Measurements from ENCODE around the gene ENTPD2. TPM values are rescaled to one million over a fixed set of nuclear protein-coding genes. Genes with fewer than 3 reads are reported as not detected.

The ENTPD2 gene
- total and polyA plus RNA-seq, 8 donors: 0.71 to 4.7 (median 2.4) TPM

DNA sequence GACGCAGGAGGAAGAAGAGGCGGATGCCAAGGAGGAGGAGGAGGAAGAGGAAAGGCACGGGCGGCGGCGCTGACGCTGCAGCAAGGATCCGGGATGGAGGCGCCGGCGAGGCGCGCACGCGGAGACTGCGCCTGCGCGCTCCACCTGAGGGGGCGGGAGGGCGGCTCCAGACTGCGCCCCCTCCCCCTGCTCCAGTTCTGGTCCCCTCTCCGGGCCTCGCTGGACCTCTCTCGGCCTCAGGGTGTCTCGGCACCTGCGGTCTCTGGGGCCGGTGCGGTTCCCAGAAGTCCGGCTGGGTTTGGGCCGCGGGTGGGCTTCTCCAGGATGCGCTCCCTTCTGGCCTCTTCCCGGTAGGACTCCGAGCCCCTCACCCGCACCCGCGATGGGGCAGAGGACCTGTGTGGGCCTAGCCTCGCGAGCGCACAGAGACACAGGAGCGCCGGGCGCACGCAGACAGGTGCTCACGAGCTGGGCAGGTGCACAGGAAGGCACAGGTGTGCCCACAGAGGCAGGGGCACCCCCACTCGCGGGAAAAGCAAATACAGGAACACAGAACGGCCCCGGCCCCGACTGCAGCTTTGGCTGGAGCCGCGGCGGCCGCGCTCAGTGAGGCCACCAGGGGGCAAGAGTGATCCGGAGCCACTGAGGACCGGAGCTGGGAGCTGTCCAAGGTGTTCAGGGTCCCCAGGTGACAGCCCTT lies 7.6 kb downstream of the ENTPD2 start, which contains the start of gene NPDC1:
Gene NPDC1, minus strand, starts transcription at position 90 of the 700 bp plus-strand sequence. CDS start 188 bp downstream, outside the sequence.
- Histone ChIP-seq H3K4me1 (peaks cover 19 to 40% of the 10 kb centered on the region in 2 donors), H3K36me3 (no peaks in the 10 kb centered on the region), H3K9me3 (no peaks in the 10 kb centered on the region), H3K27me3 (peaks cover 27 to 86% of the 10 kb centered on the region in 2 donors), H3K27ac (peak within 1 kb of the TSS; percentile 39 to 65), H3K4me3 (peak within 1 kb of the TSS; percentile 40 to 53)
- peak; percentile 87 for ATAC-seq
- TF ChIP-seq, protein P1, sequence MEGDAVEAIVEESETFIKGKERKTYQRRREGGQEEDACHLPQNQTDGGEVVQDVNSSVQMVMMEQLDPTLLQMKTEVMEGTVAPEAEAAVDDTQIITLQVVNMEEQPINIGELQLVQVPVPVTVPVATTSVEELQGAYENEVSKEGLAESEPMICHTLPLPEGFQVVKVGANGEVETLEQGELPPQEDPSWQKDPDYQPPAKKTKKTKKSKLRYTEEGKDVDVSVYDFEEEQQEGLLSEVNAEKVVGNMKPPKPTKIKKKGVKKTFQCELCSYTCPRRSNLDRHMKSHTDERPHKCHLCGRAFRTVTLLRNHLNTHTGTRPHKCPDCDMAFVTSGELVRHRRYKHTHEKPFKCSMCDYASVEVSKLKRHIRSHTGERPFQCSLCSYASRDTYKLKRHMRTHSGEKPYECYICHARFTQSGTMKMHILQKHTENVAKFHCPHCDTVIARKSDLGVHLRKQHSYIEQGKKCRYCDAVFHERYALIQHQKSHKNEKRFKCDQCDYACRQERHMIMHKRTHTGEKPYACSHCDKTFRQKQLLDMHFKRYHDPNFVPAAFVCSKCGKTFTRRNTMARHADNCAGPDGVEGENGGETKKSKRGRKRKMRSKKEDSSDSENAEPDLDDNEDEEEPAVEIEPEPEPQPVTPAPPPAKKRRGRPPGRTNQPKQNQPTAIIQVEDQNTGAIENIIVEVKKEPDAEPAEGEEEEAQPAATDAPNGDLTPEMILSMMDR (IDR thresholded peaks at IDR 0.05): peak; percentile 77 to 87
- peak; percentile 47 to 93 (median 80) for DNase-seq
- intact Hi-C loops (cut with DNase I): no loop called here

DNA sequence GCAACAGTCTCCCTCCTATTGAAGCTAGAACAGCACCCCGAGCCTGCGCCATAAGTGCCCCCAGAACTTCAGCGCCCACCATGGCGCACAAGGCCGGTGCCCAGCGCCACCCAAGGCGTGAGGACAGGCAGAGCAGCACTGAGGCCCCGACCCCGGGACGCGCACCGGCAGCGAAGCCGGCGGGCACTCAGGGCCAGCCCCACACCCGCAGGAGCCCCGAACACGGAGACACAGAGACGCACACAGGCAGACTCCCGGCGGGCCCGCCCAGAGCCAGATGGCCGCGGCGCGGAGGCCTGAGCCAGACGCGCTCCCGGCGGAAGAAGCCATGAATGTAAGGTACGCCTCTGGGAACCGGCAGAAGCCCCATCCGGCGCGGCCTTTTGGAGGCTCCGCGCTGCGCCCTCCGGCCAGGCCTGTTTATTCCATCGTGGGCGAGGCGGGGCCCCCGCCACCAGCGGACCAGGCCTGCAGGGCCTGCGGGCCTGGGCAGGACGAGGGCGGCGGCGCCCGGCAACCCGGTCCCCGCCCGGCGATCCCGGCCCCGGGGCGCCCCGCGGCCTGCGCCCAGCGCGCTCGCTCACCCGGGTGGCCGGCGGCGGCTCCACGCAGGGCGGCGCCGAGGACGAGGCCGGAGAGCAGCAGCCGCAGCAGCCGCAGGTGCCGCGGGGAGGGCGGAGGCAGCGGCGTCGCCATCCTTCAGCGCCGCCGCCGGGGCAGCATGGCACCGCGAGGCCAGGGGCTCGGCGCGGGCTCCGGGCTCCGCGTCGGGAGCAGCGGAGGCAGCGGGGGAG lies 8.4 kb downstream of the ENTPD2 start:
- Histone ChIP-seq H3K27me3 (peaks cover 27 to 78% of the 10 kb centered on the region in 2 donors), H3K4me1 (peaks cover 19 to 47% of the 10 kb centered on the region in 2 donors), H3K27ac (peak overlapping the region; percentile 39 to 65), H3K36me3 (peaks cover 0 to 5% of the 10 kb centered on the region in 2 donors), H3K9me3 (no peaks in the 10 kb centered on the region), H3K4me3 (peak overlapping the region; percentile 40 to 53)
- intact Hi-C loops (cut with DNase I): no loop called here
- TF ChIP-seq, protein P1 (IDR thresholded peaks at IDR 0.05): no peak
- ATAC-seq (peak; percentile 5), DNase-seq (no peak)

GRCh38 chr9:137044502-137045177 lies 9.2 kb downstream of the ENTPD2 start:
- Histone ChIP-seq H3K27ac (peak overlapping the region; percentile 59 to 62), H3K4me3 (peak overlapping the region; percentile 36 to 53), H3K9me3 (no peaks in the 10 kb centered on the region), H3K27me3 (peaks cover 25 to 70% of the 10 kb centered on the region in 2 donors), H3K36me3 (peaks cover 0 to 12% of the 10 kb centered on the region in 2 donors), H3K4me1 (peaks cover 19 to 50% of the 10 kb centered on the region in 2 donors)
- peak; percentile 29 for ATAC-seq
- TF ChIP-seq, protein P1 (IDR thresholded peaks at IDR 0.05): no peak
- intact Hi-C loops (cut with DNase I): no loop called here
- no peak for DNase-seq

DNA sequence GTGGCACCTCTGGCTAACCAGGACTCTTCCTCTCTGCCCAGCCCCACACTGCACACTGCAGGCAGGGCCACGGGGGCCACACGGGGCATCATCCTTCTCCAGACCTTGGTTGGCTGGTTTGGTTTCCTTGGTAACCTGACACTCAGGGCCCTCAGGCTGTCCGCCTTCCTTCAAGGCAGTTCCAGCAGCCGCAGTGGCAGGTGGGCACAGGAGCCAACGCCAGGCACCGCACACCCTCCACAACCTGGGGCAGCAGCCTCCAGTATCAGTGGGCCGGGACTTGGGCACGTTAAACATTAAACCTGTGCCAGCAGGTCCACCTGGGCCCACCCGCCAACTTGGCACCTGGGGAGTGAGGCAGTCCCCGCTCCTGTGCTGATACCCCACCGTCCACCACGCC lies 9.8 kb downstream of the ENTPD2 start:
- Histone ChIP-seq H3K27me3 (peaks cover 19 to 64% of the 10 kb centered on the region in 2 donors), H3K9me3 (no peaks in the 10 kb centered on the region), H3K27ac (peak overlapping the region; percentile 59 to 62), H3K4me3 (peak overlapping the region in 1 of 2 donors; percentile 53), H3K4me1 (peaks cover 19 to 50% of the 10 kb centered on the region in 2 donors), H3K36me3 (peaks cover 0 to 18% of the 10 kb centered on the region in 2 donors)
- TF ChIP-seq, protein P1 (IDR thresholded peaks at IDR 0.05): no peak
- DNase-seq (no peak), ATAC-seq (no peak)
- intact Hi-C loops (cut with DNase I): no loop called here
